HEK293T (cell line): ENCODE results near the gene PRR7.
"Not testable (repeated sequence)": the region's sequence is repeated elsewhere in the genome, so short reads cannot be mapped to it uniquely, and the experiment has no call there.

Experiments
- CTCF ChIA-PET: fragments of 350-600 bp; formaldehyde crosslinking; extraction: SDS; loops from one replicate; lab custom pipeline; 2021; ENCODE audit warnings: antibody characterized with exemption, inconsistent platforms; lab: Yijun Ruan, JAX
- POLR2A ChIA-PET: fragments of 350-600 bp; formaldehyde crosslinking; extraction: SDS; loops from one replicate; lab custom pipeline; 2020; ENCODE audit warnings: antibody characterized with exemption, inconsistent platforms; lab: Yijun Ruan, JAX
- DNase-seq: peaks from one replicate; pipeline ENCODE4 v3.0.0; 2012; ENCODE audit warnings: mixed read lengths; ENCODE audit errors: extremely low spot score
- ARNT ChIP-seq: fragments of 450-650 bp; IDR thresholded peaks from 2 replicates; pipeline ENCODE4 v1.6.1; 2017; ENCODE audit warnings: mild to moderate bottlenecking
- BHLHE40 ChIP-seq: fragments of 450-650 bp; IDR thresholded peaks from 2 replicates; pipeline ENCODE4 v1.6.1; 2016; ENCODE audit warnings: mild to moderate bottlenecking, moderate library complexity, borderline replicate concordance
- CTBP1 ChIP-seq: fragments of 450-650 bp; IDR thresholded peaks from 2 replicates; pipeline ENCODE4 v1.6.1; 2016; ENCODE audit warnings: borderline replicate concordance
- ELF4 ChIP-seq: fragments of 450-650 bp; IDR thresholded peaks from 2 replicates; pipeline ENCODE4 v1.6.1; 2017; ENCODE audit warnings: antibody characterized with exemption
- FOXA1 ChIP-seq: fragments of 450-650 bp; IDR thresholded peaks from 2 replicates; pipeline ENCODE4 v1.6.1; 2016; ENCODE audit warnings: mild to moderate bottlenecking
- FOXK2 ChIP-seq: fragments of 450-650 bp; IDR thresholded peaks from 2 replicates; pipeline ENCODE4 v1.6.1; 2016; ENCODE audit warnings: mild to moderate bottlenecking
- FOXM1 ChIP-seq: fragments of 450-650 bp; IDR thresholded peaks from 2 replicates; pipeline ENCODE4 v1.6.1; 2017; ENCODE audit warnings: mild to moderate bottlenecking, borderline replicate concordance
- HDGF ChIP-seq: fragments of 450-650 bp; IDR thresholded peaks from 2 replicates; pipeline ENCODE4 v1.6.1; 2017; ENCODE audit warnings: antibody characterized with exemption, borderline replicate concordance
- L3MBTL2 ChIP-seq: fragments of 450-650 bp; conservative IDR thresholded peaks from 2 replicates; pipeline ENCODE4 v1.6.1; 2016; ENCODE audit warnings: mild to moderate bottlenecking
- LEF1 ChIP-seq: fragments of 450-650 bp; IDR thresholded peaks from 2 replicates; pipeline ENCODE4 v1.6.1; 2017; ENCODE audit warnings: mild to moderate bottlenecking, borderline replicate concordance
- NFRKB ChIP-seq: fragments of 450-650 bp; IDR thresholded peaks from 2 replicates; pipeline ENCODE4 v1.6.1; 2016; ENCODE audit warnings: mild to moderate bottlenecking, moderate library complexity
- SP1 ChIP-seq: fragments of 450-650 bp; IDR thresholded peaks from 2 replicates; pipeline ENCODE4 v1.6.1; 2017
- SUZ12 ChIP-seq: fragments of 450-650 bp; IDR thresholded peaks from 2 replicates; pipeline ENCODE4 v1.6.1; 2016; ENCODE audit warnings: mild to moderate bottlenecking
- TARDBP ChIP-seq: fragments of 450-650 bp; IDR thresholded peaks from 2 replicates; pipeline ENCODE4 v1.6.1; 2016
- ZNF384 ChIP-seq: fragments of 450-650 bp; IDR thresholded peaks from 2 replicates; pipeline ENCODE4 v1.6.1; 2016
- TF ChIP-seq, protein P1 (sequence below): fragments of 450-650 bp; IDR thresholded peaks from 2 replicates; pipeline ENCODE4 v1.6.1; 2016

The PRR7 gene

DNA sequence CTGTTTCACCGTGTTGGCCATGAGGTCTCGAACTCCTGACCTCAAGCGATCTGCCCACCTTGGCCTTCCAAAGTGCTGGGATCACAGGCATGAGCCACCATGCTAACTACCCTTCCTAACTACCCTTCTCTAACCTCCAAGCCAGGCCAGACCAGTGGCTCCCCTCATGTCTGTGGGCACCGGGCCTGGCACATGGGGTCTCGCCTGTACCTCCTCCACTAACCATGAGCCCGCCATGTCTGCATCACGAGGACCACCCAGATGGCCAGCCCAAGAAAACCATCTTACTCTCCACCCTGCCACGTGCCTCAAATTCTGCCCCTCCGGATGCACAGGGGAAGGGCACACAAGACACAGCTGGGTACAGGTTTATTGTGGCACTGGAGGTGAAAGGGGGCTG, 36.4 kb downstream of the PRR7 start:
- POLR2A ChIA-PET, result no interaction called here
- no peak for TF ChIP-seq FOXK2
- TF ChIP-seq, protein P1, sequence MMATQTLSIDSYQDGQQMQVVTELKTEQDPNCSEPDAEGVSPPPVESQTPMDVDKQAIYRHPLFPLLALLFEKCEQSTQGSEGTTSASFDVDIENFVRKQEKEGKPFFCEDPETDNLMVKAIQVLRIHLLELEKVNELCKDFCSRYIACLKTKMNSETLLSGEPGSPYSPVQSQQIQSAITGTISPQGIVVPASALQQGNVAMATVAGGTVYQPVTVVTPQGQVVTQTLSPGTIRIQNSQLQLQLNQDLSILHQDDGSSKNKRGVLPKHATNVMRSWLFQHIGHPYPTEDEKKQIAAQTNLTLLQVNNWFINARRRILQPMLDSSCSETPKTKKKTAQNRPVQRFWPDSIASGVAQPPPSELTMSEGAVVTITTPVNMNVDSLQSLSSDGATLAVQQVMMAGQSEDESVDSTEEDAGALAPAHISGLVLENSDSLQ, result no peak
- TF ChIP-seq NFRKB, result no peak
- no peak for TF ChIP-seq FOXM1
- no peak for TF ChIP-seq TARDBP
- TF ChIP-seq ELF4, result no peak
- TF ChIP-seq LEF1, result no peak
- TF ChIP-seq CTBP1, result no peak
- no peak for TF ChIP-seq SUZ12
- CTCF ChIA-PET, result no interaction called here
- no peak for DNase-seq

DNA sequence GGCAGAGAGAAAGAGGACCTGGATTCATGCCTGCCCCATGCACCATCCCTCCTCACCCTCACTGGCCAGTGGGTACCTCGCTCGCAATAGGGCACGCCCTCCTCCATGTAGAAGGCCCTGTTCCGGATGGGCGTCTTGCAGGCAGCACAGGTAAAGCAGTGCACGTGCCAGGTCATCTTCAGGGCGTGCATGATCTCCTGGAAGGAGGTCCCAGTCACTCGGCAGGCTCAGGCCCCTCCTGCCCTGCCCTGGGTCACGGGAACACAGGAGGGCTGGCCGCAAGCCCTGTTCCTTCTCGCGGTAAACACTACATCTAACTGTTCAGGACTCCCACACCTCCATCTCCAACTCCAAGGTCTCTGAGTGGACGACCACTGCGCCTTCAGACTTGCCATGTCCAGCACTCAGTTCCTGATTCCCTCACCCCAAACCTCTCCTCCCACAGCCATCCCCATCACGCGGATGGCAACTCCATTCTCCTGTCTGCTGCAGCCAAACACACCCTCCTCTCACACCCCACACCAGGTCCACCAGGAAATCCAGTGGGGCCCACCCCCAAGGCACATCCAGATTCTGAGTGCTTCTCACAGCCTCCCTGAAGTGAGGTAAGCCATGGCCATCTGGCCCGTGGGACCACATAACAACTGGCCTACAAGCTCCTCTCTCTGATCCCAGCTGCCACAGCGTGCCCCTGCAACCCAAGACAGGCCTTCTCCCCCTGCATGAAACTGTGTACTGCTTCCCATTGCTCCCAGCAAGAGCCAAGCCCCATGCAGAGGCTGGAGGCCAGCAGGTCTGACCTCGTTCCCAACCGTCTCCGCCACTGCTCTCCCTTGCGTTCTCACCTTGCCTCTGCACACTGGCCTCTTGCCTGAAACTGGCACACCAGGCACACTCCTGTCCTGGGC, 37.6 kb downstream of the PRR7 start:
- POLR2A ChIA-PET, result no interaction called here
- CTCF ChIA-PET, result no interaction called here
- TF ChIP-seq LEF1 (no peak), NFRKB (no peak), TARDBP (no peak), HDGF (no peak), ELF4 (no peak), CTBP1 (no peak), FOXA1 (no peak), ZNF384 (no peak), FOXM1 (no peak)
- TF ChIP-seq, protein P1, result no peak
- no peak for DNase-seq

DNA sequence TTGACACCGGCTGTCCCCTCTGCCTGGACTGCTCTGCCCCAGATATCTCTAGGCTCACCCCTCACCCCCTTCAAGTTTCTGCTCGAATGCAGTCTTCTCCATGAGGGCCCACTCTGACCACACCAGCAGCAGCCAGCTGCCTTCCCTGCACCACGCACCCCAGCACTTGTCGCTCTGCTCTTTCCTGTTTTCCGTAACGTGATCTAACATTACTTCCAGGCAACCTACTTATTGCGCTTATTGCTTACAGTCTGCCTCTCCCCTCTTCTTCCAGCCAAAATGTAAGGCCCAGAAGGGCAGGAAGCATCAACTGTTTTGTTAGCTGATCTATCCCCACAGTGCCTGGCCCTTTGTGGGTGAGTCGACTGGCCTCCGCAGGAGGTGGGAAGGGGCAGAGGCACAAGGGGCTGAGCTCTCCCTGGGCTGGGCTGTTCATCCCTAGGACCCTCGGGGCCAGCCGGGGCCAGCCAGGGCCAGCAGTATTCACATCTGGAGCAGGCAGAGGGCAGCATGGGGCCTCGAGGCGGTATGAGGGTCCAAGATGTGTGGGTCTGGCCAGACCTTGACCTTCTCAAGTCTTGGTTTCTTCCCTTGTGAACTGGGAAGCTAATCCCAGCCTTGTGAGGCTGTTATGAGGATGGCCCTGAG, 38.4 kb downstream of the PRR7 start:
- ChIA-PET POLR2A (interaction anchor here (1.1 kb wide), 1 partner anchor 10 kb away, joined by 3 read pairs; no protein-coding TSS in a partner anchor), CTCF (no interaction called here)
- DNase-seq, result no peak
- TF ChIP-seq FOXK2 (no peak), BHLHE40 (no peak), ZNF384 (no peak), ARNT (no peak), SUZ12 (no peak), ELF4 (no peak), HDGF (no peak)

DNA sequence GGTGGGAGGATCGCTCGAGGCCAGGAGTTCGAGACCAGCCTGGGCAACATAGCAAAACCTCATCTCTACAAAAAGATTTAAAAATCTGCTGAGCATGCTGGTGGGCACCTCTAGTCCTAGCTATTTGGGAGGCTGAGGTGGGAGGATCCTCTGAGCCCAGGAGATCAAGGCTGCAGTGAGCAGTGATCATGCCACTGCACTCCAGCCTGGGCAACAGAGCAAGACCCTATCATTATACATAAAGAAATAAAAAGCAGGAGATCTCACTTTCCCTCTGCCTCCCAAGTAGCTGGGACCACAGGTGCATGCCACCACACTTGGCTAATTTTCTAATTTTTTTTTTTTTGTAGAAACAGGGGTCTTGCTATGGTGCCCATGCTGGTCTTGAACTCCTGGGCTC, 39.1 kb downstream of the PRR7 start:
- POLR2A ChIA-PET, result interaction anchor here (1.1 kb wide), 1 partner anchor 10 kb away, joined by 3 read pairs; no protein-coding TSS in a partner anchor
- CTCF ChIA-PET, DNase-seq: not testable (repeated sequence)

DNA sequence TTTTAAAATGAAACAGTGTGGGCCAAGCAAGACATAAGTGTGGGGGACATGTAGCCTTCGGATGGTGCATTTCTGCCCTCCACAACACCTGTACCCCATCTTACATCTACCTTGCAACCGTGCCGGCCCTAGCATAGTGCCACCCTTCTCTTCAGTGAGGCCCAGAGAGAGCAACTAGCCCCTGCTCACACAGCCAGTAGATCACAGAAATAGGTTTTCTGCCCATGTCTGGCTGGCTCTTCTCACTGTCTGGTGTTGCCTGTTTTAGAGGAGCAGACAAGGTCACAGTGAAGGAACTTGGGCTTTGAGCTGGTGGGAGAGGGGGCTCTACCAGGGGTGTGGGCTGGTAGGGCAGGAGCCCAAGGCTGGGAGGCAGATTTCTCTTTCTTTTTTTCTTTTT, 39.6 kb downstream of the PRR7 start:
- CTCF ChIA-PET, result interaction anchor here (1.3 kb wide), 1 partner anchor 15 kb away, joined by 5 read pairs; no protein-coding TSS in a partner anchor
- POLR2A ChIA-PET, result no interaction called here
- no peak for DNase-seq
- TF ChIP-seq ZNF384 (no peak), HDGF (no peak), FOXA1 (no peak), L3MBTL2 (no peak), BHLHE40 (no peak), ELF4 (no peak), SP1 (no peak), LEF1 (no peak), FOXM1 (no peak), CTBP1 (no peak), TARDBP (no peak), NFRKB (no peak), SUZ12 (no peak)
- TF ChIP-seq, protein P1, result no peak

DNA sequence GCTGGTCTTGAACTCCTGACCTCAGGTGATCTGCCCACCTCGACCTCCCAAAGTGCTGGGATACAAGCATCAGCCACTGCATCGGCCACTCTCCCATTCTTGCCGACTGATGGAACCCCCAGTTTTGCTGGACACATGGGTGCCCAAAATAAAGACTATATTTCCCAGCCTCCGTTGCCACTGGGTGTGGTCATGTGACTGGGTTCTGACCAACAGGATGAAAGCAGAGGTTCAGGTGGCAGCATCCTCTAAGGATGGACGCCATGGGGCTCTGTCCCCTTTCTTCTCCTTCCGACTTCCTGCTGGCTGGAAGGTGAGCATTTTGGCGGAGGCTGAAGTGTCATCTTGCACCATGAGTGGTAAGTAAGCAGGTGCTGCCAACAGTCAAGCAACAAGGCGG, 40.5 kb downstream of the PRR7 start:
- POLR2A ChIA-PET, result no interaction called here
- CTCF ChIA-PET, result interaction anchor here (1.3 kb wide), 1 partner anchor 14 kb away, joined by 5 read pairs; no protein-coding TSS in a partner anchor

More for the DNA sequence above, 40.5 kb downstream of the PRR7 start:
- TF ChIP-seq FOXA1, result no peak
- no peak for TF ChIP-seq CTBP1
- TF ChIP-seq FOXM1, result no peak
- no peak for TF ChIP-seq ARNT
- TF ChIP-seq, protein P1, result no peak
- TF ChIP-seq TARDBP, result no peak
- no peak for TF ChIP-seq SP1
- no peak for TF ChIP-seq ZNF384
- no peak for TF ChIP-seq L3MBTL2
- TF ChIP-seq BHLHE40, result no peak
- TF ChIP-seq NFRKB, result no peak
- TF ChIP-seq HDGF, result no peak
- no peak for TF ChIP-seq FOXK2
- no peak for TF ChIP-seq LEF1
- no peak for DNase-seq
